ENCODE data around the gene PLA2G4A. TPM values are rescaled to one million over a fixed set of nuclear protein-coding genes. Genes with fewer than 3 reads are reported as not detected.

PLA2G4A gene
- total RNA-seq, 1 donor from 2014 or later, result 16.8 TPM

- peak; percentile 24 for DNase-seq
These were observed 150.1 kb downstream of the PLA2G4A start for GRCh38 chr1:186978596-186979556.

- DNase-seq, result no peak
These were observed 151.7 kb downstream of the PLA2G4A start for GRCh38 chr1:186980400-186980799.

GRCh38 chr1:186982116-186982515 lies 153.4 kb downstream of the PLA2G4A start:
- no peak for DNase-seq

GRCh38 chr1:186983327-186983726 lies 154.6 kb downstream of the PLA2G4A start:
- no peak for DNase-seq

GRCh38 chr1:186984959-186985358 lies 156.2 kb downstream of the PLA2G4A start:
- DNase-seq, result no peak

- DNase-seq, result peak; percentile 87
These were observed 157.2 kb downstream of the PLA2G4A start for GRCh38 chr1:186985889-186986491.

- no peak for DNase-seq
These were observed 158.3 kb downstream of the PLA2G4A start for GRCh38 chr1:186987065-186987464.

- DNase-seq, result no peak
These were observed 159.0 kb downstream of the PLA2G4A start for GRCh38 chr1:186987769-186988168.

GRCh38 chr1:186993996-186994395 lies 165.2 kb downstream of the PLA2G4A start:
- DNase-seq, result no peak

GRCh38 chr1:186994897-186995296 lies 166.1 kb downstream of the PLA2G4A start:
- no peak for DNase-seq

- no peak for DNase-seq
These were observed 168.1 kb downstream of the PLA2G4A start for GRCh38 chr1:186996816-186997215.

GRCh38 chr1:186997877-186998276 lies 169.1 kb downstream of the PLA2G4A start:
- DNase-seq, result no peak

GRCh38 chr1:186999506-186999905 lies 170.8 kb downstream of the PLA2G4A start:
- no peak for DNase-seq

- peak; percentile 49 for DNase-seq
These were observed 172.6 kb downstream of the PLA2G4A start for GRCh38 chr1:187001198-187001889.

- no peak for DNase-seq
These were observed 174.6 kb downstream of the PLA2G4A start for GRCh38 chr1:187003353-187003752.

- DNase-seq, result no peak
These were observed 178.1 kb downstream of the PLA2G4A start for GRCh38 chr1:187006896-187007295.

- no peak for DNase-seq
These were observed 180.6 kb downstream of the PLA2G4A start for GRCh38 chr1:187009320-187009719.

GRCh38 chr1:187010571-187011309 lies 182.0 kb downstream of the PLA2G4A start:
- DNase-seq, result peak; percentile 57

- no peak for DNase-seq
These were observed 184.9 kb downstream of the PLA2G4A start for GRCh38 chr1:187013582-187014200.

- no peak for DNase-seq
These were observed 189.5 kb downstream of the PLA2G4A start for GRCh38 chr1:187018291-187018690.

GRCh38 chr1:187027253-187027652 lies 198.5 kb downstream of the PLA2G4A start:
- DNase-seq, result no peak
